ENCODE measurements around the gene SPIRE2. TPM values are rescaled to one million over a fixed set of nuclear protein-coding genes. Genes with fewer than 3 reads are reported as not detected.

SPIRE2 gene
- total and polyA plus RNA-seq, 2 of the 13 experiments (the other 11 are each of a cell fraction or from before 2014, with no cell fraction given) = 13.3 to 37.5 TPM

DNA sequence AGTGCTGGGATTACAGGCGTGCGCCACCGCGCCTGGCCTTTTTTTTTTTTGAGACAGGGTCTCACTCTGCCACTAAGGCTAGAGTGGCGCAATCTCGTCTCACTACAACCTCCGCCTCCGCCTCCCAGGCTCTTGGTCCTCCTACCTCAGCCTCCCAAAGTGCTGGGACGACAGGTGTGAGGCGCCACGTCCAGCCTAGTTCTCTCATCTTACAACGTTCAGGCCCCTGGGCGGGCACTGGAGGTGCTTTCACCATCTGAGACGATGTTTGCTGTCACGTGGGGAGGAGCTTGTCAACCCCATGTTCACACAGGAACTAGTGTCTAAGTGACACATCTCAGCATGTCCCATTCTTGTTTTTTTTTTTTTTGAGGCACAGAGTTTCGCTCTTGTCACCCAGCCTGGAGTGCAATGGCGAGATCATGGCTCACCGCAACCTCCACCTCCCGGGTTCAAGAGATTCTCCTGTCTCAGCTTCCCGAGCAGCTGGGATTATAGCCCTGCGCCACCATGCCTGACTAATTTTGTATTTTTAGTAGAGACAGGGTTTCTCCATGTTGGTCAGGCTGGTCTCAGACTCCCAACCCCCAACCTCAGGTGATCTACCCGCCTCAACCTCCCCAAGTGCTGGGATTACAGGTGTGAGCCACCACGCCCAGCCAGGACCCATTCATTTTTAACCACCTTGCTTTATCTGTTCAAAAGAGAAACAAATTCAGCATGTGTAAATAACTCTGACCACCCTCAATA is 6.7 kb upstream of the SPIRE2 start (continued):
- TF ChIP-seq, protein P1, sequence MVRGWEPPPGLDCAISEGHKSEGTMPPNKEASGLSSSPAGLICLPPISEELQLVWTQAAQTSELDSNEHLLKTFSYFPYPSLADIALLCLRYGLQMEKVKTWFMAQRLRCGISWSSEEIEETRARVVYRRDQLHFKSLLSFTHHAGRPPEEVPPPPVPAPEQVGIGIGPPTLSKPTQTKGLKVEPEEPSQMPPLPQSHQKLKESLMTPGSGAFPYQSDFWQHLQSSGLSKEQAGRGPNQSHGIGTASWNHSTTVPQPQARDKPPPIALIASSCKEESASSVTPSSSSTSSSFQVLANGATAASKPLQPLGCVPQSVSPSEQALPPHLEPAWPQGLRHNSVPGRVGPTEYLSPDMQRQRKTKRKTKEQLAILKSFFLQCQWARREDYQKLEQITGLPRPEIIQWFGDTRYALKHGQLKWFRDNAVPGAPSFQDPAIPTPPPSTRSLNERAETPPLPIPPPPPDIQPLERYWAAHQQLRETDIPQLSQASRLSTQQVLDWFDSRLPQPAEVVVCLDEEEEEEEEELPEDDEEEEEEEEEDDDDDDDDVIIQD (CRISPR knock-in tag; IDR thresholded peaks at IDR 0.05; ENCODE audit: low read depth) = peak; percentile 24; the same call in 1 of the 2 replicates
- TF ChIP-seq KDM6A (CRISPR knock-in tag; IDR thresholded peaks at IDR 0.05; ENCODE audit: low read depth) (no peak), FOXA1 (IDR thresholded peaks at IDR 0.05) (no peak), FOXA1 (CRISPR knock-in tag; IDR thresholded peaks at IDR 0.05) (peak; percentile 34; the same call in 1 of the 2 replicates), XBP1 (CRISPR knock-in tag; IDR thresholded peaks at IDR 0.05) (no peak), ZNF883 (CRISPR knock-in tag; IDR thresholded peaks at IDR 0.05; ENCODE audit: not compliant biosample characterization) (no peak), KLF16 (CRISPR knock-in tag; IDR thresholded peaks at IDR 0.05) (peak in 1 of 2 experiments; percentile 53; a peak in 2 of 4 replicates), ZNF614 (CRISPR knock-in tag; IDR thresholded peaks at IDR 0.05; ENCODE audit: borderline replicate concordance) (no peak), MXD4 (CRISPR knock-in tag; IDR thresholded peaks at IDR 0.05) (peak; percentile 39; the same call in 1 of the 2 replicates), CENPX (CRISPR knock-in tag; IDR thresholded peaks at IDR 0.05) (no peak), MTF1 (CRISPR knock-in tag; IDR thresholded peaks at IDR 0.05) (0 out of 2 replicates have a peak, but pooled peaks have one; percentile 33), ZNF331 (CRISPR knock-in tag; IDR thresholded peaks at IDR 0.05) (peak; percentile 26; the same call in 1 of the 2 replicates), SP1 (IDR thresholded peaks at IDR 0.05) (no peak), SP1 (CRISPR knock-in tag; IDR thresholded peaks at IDR 0.05) (peak; percentile 44; the same call in 1 of the 2 replicates), NR2C2 (CRISPR knock-in tag; IDR thresholded peaks at IDR 0.05; ENCODE audit: borderline replicate concordance) (0 out of 2 replicates have a peak, but pooled peaks have one; percentile 43), ZNF619 (CRISPR knock-in tag; IDR thresholded peaks at IDR 0.05) (0 out of 2 replicates have a peak, but pooled peaks have one; percentile 60), ARID2 (CRISPR knock-in tag; IDR thresholded peaks at IDR 0.05; ENCODE audit: borderline replicate concordance) (no peak), ZNF558 (CRISPR knock-in tag; IDR thresholded peaks at IDR 0.05; ENCODE audit: borderline replicate concordance) (0 out of 2 replicates have a peak, but pooled peaks have one; percentile 46), ZNF563 (CRISPR knock-in tag; IDR thresholded peaks at IDR 0.05) (no peak), ZNF30 (CRISPR knock-in tag; IDR thresholded peaks at IDR 0.05) (0 out of 2 replicates have a peak, but pooled peaks have one; percentile 60)
- TF ChIP-seq, protein P2, sequence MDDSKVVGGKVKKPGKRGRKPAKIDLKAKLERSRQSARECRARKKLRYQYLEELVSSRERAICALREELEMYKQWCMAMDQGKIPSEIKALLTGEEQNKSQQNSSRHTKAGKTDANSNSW (CRISPR knock-in tag; IDR thresholded peaks at IDR 0.05; ENCODE audit: borderline replicate concordance) = 0 out of 2 replicates have a peak, but pooled peaks have one; percentile 38
- TF ChIP-seq, protein P3, sequence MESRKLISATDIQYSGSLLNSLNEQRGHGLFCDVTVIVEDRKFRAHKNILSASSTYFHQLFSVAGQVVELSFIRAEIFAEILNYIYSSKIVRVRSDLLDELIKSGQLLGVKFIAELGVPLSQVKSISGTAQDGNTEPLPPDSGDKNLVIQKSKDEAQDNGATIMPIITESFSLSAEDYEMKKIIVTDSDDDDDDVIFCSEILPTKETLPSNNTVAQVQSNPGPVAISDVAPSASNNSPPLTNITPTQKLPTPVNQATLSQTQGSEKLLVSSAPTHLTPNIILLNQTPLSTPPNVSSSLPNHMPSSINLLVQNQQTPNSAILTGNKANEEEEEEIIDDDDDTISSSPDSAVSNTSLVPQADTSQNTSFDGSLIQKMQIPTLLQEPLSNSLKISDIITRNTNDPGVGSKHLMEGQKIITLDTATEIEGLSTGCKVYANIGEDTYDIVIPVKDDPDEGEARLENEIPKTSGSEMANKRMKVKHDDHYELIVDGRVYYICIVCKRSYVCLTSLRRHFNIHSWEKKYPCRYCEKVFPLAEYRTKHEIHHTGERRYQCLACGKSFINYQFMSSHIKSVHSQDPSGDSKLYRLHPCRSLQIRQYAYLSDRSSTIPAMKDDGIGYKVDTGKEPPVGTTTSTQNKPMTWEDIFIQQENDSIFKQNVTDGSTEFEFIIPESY (CRISPR knock-in tag; IDR thresholded peaks at IDR 0.05) = peak; percentile 94
- TF ChIP-seq, protein P4, sequence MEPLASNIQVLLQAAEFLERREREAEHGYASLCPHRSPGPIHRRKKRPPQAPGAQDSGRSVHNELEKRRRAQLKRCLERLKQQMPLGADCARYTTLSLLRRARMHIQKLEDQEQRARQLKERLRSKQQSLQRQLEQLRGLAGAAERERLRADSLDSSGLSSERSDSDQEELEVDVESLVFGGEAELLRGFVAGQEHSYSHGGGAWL (CRISPR knock-in tag; IDR thresholded peaks at IDR 0.05) = peak; percentile 72
- TF ChIP-seq, protein P5, sequence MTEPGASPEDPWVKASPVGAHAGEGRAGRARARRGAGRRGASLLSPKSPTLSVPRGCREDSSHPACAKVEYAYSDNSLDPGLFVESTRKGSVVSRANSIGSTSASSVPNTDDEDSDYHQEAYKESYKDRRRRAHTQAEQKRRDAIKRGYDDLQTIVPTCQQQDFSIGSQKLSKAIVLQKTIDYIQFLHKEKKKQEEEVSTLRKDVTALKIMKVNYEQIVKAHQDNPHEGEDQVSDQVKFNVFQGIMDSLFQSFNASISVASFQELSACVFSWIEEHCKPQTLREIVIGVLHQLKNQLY (CRISPR knock-in tag; IDR thresholded peaks at IDR 0.05) = peak; percentile 66; the same call in 1 of the 2 replicates
- TF ChIP-seq, protein P6, sequence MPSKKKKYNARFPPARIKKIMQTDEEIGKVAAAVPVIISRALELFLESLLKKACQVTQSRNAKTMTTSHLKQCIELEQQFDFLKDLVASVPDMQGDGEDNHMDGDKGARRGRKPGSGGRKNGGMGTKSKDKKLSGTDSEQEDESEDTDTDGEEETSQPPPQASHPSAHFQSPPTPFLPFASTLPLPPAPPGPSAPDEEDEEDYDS (CRISPR knock-in tag; IDR thresholded peaks at IDR 0.05) = no peak

Measured in HepG2 (cell line).